HepG2 (cell line): ENCODE measurements around the gene SCAF4. TPM values are rescaled to one million over a fixed set of nuclear protein-coding genes. Genes with fewer than 3 reads are reported as not detected.
A peak's percentile ranks its signal among the peaks of the same experiment; 100 is the strongest.

Experiments used
- FOXC1 ChIP-seq: sonication (generic); formaldehyde crosslinking; IDR thresholded peaks from 2 replicates; pipeline ENCODE4 v1.8.0; 2022; ENCODE audit warnings: mild to moderate bottlenecking, missing genetic modification reagents, borderline replicate concordance
- HMGXB4 ChIP-seq, 2 experiments: sonication (generic) in 1 of 2; formaldehyde crosslinking in 1 of 2; IDR thresholded peaks; 2 replicates each; pipeline versions ENCODE4 v1.4.0 to v1.6.1; 2018 to 2020; ENCODE audit warnings: missing genetic modification reagents in 2 of 2, borderline replicate concordance in 1 of 2, low read depth in 1 of 2, mild to moderate bottlenecking in 1 of 2, missing biosample characterization in 1 of 2
- ISX ChIP-seq: sonication (generic); formaldehyde crosslinking; conservative IDR thresholded peaks from 2 replicates; pipeline ENCODE4 v1.5.0; 2020; ENCODE audit warnings: missing genetic modification reagents
- KDM2A ChIP-seq: sonication (generic); formaldehyde crosslinking; IDR thresholded peaks from 2 replicates; pipeline ENCODE4 v1.4.0; 2020; ENCODE audit warnings: low read depth, missing genetic modification reagents, borderline replicate concordance
- LBX2 ChIP-seq: sonication (generic); formaldehyde crosslinking; IDR thresholded peaks from 2 replicates; pipeline ENCODE4 v1.5.0; 2020; ENCODE audit warnings: missing genetic modification reagents, mild to moderate bottlenecking, borderline replicate concordance
- MLXIP ChIP-seq: sonication (generic); formaldehyde crosslinking; IDR thresholded peaks from 2 replicates; pipeline ENCODE4 v1.9.0; 2021; ENCODE audit warnings: missing genetic modification reagents, borderline replicate concordance
- MTA1 ChIP-seq: sonication (generic); formaldehyde crosslinking; IDR thresholded peaks from 2 replicates; pipeline ENCODE4 v1.4.0; 2020; ENCODE audit warnings: missing genetic modification reagents, mild to moderate bottlenecking, borderline replicate concordance
- SMAD1 ChIP-seq: sonication (generic); formaldehyde crosslinking; IDR thresholded peaks from 2 replicates; pipeline ENCODE4 v1.4.0; 2020; ENCODE audit warnings: missing genetic modification reagents, low read depth, mild to moderate bottlenecking, borderline replicate concordance
- SNAPC4 ChIP-seq: sonication (generic); formaldehyde crosslinking; IDR thresholded peaks from 2 replicates; pipeline ENCODE4 v1.4.0; 2020; ENCODE audit warnings: mild to moderate bottlenecking, missing genetic modification reagents
- TRAFD1 ChIP-seq: sonication (generic); formaldehyde crosslinking; IDR thresholded peaks from 2 replicates; pipeline ENCODE4 v1.5.1; 2020; ENCODE audit warnings: missing genetic modification reagents, mild to moderate bottlenecking, borderline replicate concordance
- ZNF674 ChIP-seq: sonication (generic); formaldehyde crosslinking; IDR thresholded peaks from 2 replicates; pipeline ENCODE4 v1.5.0; 2020; ENCODE audit warnings: low read depth, mild to moderate bottlenecking, missing genetic modification reagents
- ZNF709 ChIP-seq: sonication (generic); formaldehyde crosslinking; IDR thresholded peaks from 2 replicates; pipeline ENCODE4 v1.5.0; 2020; ENCODE audit warnings: mild to moderate bottlenecking, missing genetic modification reagents
- ZNF737 ChIP-seq: sonication (generic); formaldehyde crosslinking; IDR thresholded peaks from 2 replicates; pipeline ENCODE4 v1.5.0; 2020; ENCODE audit warnings: missing genetic modification reagents, mild to moderate bottlenecking, borderline replicate concordance
- ZNF761 ChIP-seq: sonication (generic); formaldehyde crosslinking; conservative IDR thresholded peaks from 2 replicates; pipeline ENCODE4 v1.4.0; 2020; ENCODE audit warnings: mild to moderate bottlenecking, missing genetic modification reagents
- polyA plus RNA-seq, 8 experiments: library from polyadenylated mRNA; depleted of rRNA in 3 of 8; stranded (reverse) in 7 of 8; unstranded in 1 of 8; fragments of >200 nt; fragmentation: Illumina TruSeq in 4 of 8; extraction: Trizol in 4 of 8; gene quantifications; 2 replicates each; pipeline versions ENCODE4 v1.2.1 to v1.2.3, GENCODE V29; 2011 to 2016; ENCODE audit warnings: low read depth in 4 of 8, missing spikeins in 1 of 8, mixed read lengths in 1 of 8; ENCODE audit not compliant: insufficient read depth in 1 of 8
- total RNA-seq, 5 experiments: library from RNA; depleted of rRNA; stranded (reverse); fragments of >200 nt; fragmentation: Illumina TruSeq; extraction: Trizol; gene quantifications; 2 replicates each; pipeline ENCODE4 v1.2.3, GENCODE V29; 2016; ENCODE audit warnings: low read depth in 1 of 5

SCAF4 gene
- total and polyA plus RNA-seq, 2 of the 13 experiments (the other 11 are each of a cell fraction or from before 2014, with no cell fraction given): 9.1 to 11.5 TPM

GRCh38 chr21:31659536-31660258 lies 72.2 kb downstream of the SCAF4 start, which contains the start of gene SOD1 (continued):
- TF ChIP-seq MLXIP (CRISPR knock-in tag) (0 out of 2 replicates have a peak, but pooled peaks have one; percentile 15), ZNF674 (CRISPR knock-in tag) (peak; percentile 73; the same call in 1 of the 2 replicates), ZNF737 (CRISPR knock-in tag) (peak; percentile 89; the same call in 1 of the 2 replicates), SMAD1 (CRISPR knock-in tag) (0 out of 2 replicates have a peak, but pooled peaks have one; percentile 78), ZNF761 (CRISPR knock-in tag) (peak; percentile 62; the same call in 1 of the 2 replicates), FOXC1 (CRISPR knock-in tag) (no peak), ZNF709 (CRISPR knock-in tag) (peak; percentile 90; the same call in 1 of the 2 replicates), TRAFD1 (peak; percentile 83; the same call in 1 of the 2 replicates), SNAPC4 (CRISPR knock-in tag) (peak; percentile 82), KDM2A (CRISPR knock-in tag) (peak; percentile 77), MTA1 (CRISPR knock-in tag) (no peak), ISX (0 out of 2 replicates have a peak, but pooled peaks have one; percentile 36), LBX2 (CRISPR knock-in tag) (no peak; the same call in 1 of the 2 replicates), HMGXB4 (CRISPR knock-in tag; IDR thresholded peaks at IDR 0.05; ENCODE audit: borderline replicate concordance in 1 of 2, low read depth in 1 of 2) (peak; percentile 67 to 79; a peak in 3 of 4 replicates)
